GM18868 (cell line): Measurements from ENCODE around the gene S100A14.
"Not testable (repeated sequence)": the region's sequence is repeated elsewhere in the genome, so short reads cannot be mapped to it uniquely, and the experiment has no call there.

Experiments used
- ATAC-seq: cut with Tn5 transposase; IDR thresholded peaks from one replicate; pipeline ENCODE4 v1.9.1; 2021; ENCODE audit warnings: mild to moderate bottlenecking, moderate library complexity; ENCODE audit not compliant: unreplicated experiment

The S100A14 gene

GRCh38 chr1:153640213-153640612 is 24.1 kb upstream of the S100A14 start:
- not testable (repeated sequence) for ATAC-seq

GRCh38 chr1:153639280-153639679 is 23.2 kb upstream of the S100A14 start:
- no peak for ATAC-seq

- ATAC-seq, result no peak
Observed at GRCh38 chr1:153638261-153638660, 22.1 kb upstream of the S100A14 start.

- no peak for ATAC-seq
Observed at GRCh38 chr1:153636312-153636711, 20.2 kb upstream of the S100A14 start.

GRCh38 chr1:153635872-153636271 is 19.7 kb upstream of the S100A14 start:
- ATAC-seq, result no peak

- peak; percentile 81 for ATAC-seq
Observed at GRCh38 chr1:153633754-153634665, 17.9 kb upstream of the S100A14 start, which contains the start of gene CHTOP. Gene CHTOP (plus strand): TSS chr1:153634066. CDS start chr1:153636589, 2,523 bp downstream.

- ATAC-seq, result peak; percentile 21
Observed at GRCh38 chr1:153633161-153633753, 17.1 kb upstream of the S100A14 start.

- ATAC-seq, result no peak
Observed at GRCh38 chr1:153631047-153632022, 15.2 kb upstream of the S100A14 start.

GRCh38 chr1:153630384-153630783 is 14.3 kb upstream of the S100A14 start:
- no peak for ATAC-seq

- ATAC-seq, result no peak
Observed at GRCh38 chr1:153629971-153630370, 13.8 kb upstream of the S100A14 start.

- ATAC-seq, result no peak
Observed at GRCh38 chr1:153629343-153629665, 13.2 kb upstream of the S100A14 start.

GRCh38 chr1:153628638-153629342 is 12.7 kb upstream of the S100A14 start:
- ATAC-seq, result no peak

GRCh38 chr1:153627715-153628626 is 11.8 kb upstream of the S100A14 start, which contains the start of gene S100A1:
Gene S100A1 (plus strand): TSS chr1:153628434. CDS start chr1:153630522, 2,088 bp downstream.
- no peak for ATAC-seq

GRCh38 chr1:153626904-153627714 is 11.0 kb upstream of the S100A14 start, which contains the start of gene S100A13:
Gene S100A13 (minus strand): TSS chr1:153627505. CDS start chr1:153626472, 1,033 bp downstream.
- ATAC-seq, result no peak

- ATAC-seq, result no peak
Observed at GRCh38 chr1:153626477-153626903, 10.4 kb upstream of the S100A14 start.

- ATAC-seq, result no peak
Observed at GRCh38 chr1:153624965-153625611, 9.0 kb upstream of the S100A14 start.

- no peak for ATAC-seq
Observed at GRCh38 chr1:153623101-153623500, 7.0 kb upstream of the S100A14 start.

- ATAC-seq, result no peak
Observed at GRCh38 chr1:153619171-153619570, 3.0 kb upstream of the S100A14 start.
